HG03378 (cell line): ENCODE measurements around the gene PAPPA.

Source experiments
- ATAC-seq: cut with Tn5 transposase; IDR thresholded peaks from one replicate; pipeline ENCODE4 v1.9.1; 2021; ENCODE audit warnings: mild to moderate bottlenecking, moderate library complexity; ENCODE audit not compliant: unreplicated experiment

The PAPPA gene

GRCh38 chr9:116369706-116370105 is 216.1 kb downstream of the PAPPA start:
- no peak for ATAC-seq

DNA sequence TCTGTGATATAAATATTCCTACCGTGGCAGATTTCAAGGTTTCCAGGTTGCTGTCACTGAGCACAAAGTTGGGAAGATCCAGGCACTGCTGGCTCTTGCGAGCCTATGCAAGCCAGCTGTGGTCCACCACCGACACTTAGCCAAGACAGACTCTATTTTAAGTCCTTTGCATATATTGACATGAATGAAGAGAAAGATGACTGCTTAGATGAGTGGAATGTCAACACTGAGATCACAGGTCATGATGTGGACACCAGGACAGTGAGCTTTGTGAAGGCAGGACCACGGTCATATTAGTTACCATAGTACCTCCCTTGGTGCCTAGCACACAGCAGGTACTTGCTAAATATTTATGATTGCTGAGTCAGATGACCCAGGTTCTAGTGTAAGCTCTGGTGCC is 217.0 kb downstream of the PAPPA start:
- ATAC-seq: no peak

DNA sequence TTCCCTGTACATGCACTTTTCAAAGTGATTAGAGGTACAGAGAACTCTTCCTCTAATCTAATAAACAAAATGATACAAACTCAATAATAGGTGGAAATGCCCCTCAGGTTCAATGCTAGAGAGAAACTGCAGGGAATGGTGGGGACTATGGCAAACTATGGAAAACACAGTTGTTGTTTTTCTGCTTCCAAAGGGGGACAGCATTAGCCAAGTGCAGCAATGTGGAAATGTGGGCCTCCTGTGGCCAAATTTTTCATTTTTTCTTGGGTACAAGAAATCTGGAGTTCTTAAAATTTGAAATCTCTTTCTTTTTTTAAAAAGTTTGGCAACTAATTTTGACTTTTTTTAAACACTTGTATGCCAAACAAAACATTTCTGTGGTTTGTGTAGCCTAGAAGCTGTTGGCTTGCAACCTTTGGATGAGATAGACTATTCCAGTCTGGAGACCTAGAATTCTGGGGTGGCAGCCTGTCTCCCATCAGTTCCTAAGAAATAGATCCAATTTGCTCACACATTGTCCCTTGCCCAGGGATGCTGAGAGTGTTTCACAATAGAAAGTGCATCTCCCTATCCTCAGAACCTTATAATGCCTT is 218.6 kb downstream of the PAPPA start:
- no peak for ATAC-seq

DNA sequence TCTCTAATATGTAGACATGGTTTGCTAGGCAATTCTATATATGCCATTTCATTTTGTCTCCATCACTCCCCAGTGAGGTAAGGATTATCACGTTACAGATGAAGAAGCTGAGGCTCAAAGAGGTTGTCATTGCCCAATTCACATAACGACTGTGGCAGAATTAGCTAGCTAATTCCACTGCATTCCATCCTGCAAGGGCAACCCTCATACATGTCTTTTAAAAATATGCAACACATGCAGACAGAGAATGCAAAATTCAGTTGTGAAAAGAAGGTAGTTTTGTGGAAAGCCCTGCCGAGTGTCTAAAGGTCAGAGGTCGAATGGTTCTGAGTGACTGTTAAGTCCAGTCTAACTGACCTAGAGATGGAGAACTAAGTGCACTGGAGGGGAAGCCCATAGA is 219.2 kb downstream of the PAPPA start:
- ATAC-seq: no peak

GRCh38 chr9:116377179-116377798 is 223.7 kb downstream of the PAPPA start:
- ATAC-seq: no peak

- no peak for ATAC-seq
These were observed 225.3 kb downstream of the PAPPA start for GRCh38 chr9:116378873-116379272.

GRCh38 chr9:116379821-116380220 is 226.2 kb downstream of the PAPPA start:
- ATAC-seq: no peak

DNA sequence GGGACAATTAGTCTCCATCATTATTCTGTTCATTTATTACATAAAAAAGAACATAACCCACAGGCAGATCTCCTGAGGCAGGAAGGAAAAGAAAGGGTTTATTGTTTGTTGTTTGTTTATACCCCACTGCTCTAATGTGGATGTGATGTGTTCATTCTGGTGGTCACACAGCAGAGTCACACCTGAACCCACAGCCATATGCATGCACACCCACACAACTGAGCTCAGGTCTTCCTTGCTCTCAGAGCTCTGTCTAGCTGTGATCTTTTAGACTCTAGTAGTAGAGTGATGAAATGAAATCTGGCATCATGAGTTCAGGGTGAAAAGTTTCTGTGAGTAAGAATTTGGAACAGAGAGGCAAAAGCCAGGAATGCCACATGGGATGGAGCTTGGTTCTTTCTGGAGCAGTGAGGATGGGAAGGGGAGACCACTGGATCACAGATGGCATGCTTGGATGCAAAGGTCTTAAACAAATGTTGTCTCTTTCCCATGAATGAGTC is 227.0 kb downstream of the PAPPA start:
- no peak for ATAC-seq

DNA sequence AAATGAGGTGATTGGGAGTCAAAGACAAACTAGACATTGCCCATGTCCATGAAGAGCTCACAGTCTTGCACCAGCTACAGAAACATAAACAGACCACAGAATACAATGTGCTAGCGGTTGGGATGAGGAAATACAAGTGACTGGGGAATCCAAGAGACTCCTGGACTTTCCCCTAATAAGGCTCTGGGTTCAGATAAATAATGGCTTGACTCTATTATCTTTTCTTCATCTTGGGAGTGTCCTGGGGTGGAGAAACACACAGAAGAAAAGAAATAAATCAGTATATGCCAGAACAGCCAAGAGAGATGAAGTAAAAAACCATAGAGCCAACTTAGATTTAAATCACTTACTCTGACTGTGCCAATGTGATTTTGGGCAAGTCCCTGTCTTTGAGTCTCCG is 227.8 kb downstream of the PAPPA start:
- no peak for ATAC-seq

DNA sequence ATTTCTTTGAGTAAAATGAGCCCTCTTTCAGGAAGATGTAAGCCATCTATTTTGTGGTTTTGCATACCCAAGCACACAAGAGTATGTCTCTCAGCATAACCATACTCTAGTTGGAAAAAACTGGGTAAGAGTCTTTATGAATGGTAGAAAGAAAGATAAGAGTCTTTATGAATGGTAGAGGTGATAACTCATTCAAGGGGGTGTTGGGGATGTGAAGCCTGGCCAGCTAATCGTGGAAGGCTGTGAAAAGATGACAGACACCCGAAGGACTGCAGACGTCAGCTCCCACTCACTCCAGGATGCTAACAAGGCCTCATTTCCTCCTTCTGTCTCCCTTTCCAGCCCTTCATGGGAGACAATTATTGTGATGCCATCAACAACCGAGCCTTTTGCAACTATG is 228.5 kb downstream of the PAPPA start:
- no peak for ATAC-seq

DNA sequence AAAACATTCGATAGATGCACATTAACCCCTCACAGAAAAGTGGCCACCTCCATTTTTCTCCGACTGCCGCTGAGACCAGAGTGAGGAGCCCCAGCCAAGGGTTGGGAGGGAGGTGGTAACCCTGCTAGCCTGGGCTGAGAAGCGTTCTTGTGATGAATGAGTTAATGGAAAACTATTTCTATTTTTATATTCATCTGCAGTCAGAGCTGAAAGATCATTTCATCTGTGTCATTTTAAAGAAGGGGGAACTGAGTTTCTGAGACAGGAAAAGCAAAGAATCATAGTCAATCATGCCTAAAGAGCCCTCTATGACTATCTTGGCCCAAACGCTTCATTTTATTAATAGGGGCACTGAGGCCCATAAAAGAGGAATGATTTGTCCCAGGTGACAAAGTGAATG is 229.5 kb downstream of the PAPPA start:
- no peak for ATAC-seq

DNA sequence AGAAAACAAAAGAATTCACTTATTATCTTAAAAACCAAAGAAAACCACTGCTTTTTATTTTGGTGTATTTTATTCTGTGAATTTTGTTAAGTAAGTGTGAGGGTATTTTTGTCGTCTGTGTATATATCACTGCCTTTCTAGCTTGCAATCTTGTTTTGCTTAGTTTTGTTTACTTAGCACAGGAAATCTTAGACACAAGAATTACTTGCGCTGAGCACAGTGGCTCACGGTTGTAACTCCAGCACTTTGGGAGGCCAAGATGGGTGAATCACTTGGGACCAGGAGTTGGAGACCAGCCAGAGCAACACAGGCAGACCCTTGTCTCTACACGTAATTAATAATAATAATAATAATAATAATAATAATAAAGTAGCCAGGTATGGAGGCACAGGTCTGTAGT is 230.3 kb downstream of the PAPPA start:
- ATAC-seq: no peak

GRCh38 chr9:116387934-116388698 is 234.5 kb downstream of the PAPPA start:
- ATAC-seq: peak; percentile 49

DNA sequence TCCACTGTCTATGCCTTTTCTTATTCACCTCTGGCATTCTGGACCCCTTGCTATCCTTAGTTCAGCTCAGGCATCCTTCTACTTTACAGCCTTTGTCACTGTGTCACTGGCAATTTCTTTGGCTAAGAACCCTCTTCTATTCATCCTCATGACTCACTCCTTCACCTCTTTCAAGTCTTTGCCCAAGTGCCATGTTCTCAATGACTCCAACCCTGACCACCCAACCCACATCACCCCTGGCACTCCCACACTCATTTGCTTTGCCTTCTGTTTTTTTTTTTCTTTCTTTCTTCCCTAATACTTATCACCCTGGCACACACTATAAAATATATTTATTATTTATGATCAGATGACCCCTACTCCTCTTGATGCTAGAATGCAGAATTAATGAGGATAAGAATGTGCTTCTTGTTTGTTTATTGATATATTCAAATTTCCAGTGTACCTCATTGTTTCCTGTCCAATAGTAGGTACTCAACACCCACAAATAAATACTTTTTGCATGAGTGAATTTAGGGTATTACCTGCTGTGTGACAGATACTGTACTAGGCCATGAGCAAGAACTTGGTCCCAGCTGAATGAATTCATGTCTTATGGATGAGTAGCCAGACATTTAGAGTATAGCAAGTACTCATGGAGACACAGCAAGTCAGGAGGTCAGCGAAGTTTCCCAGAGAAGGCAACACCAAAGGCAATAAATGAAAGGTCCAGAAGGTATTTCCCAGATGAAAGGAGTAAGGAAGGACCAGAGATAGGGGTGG is 236.1 kb downstream of the PAPPA start:
- peak; percentile 39 for ATAC-seq

- peak; percentile 79 for ATAC-seq
These were observed 237.0 kb downstream of the PAPPA start for GRCh38 chr9:116390303-116391228.

GRCh38 chr9:116391306-116391900 is 237.8 kb downstream of the PAPPA start:
- no peak for ATAC-seq

GRCh38 chr9:116393198-116393597 is 239.6 kb downstream of the PAPPA start:
- ATAC-seq: no peak

GRCh38 chr9:116394070-116394469 is 240.5 kb downstream of the PAPPA start:
- no peak for ATAC-seq

- ATAC-seq: no peak
These were observed 241.5 kb downstream of the PAPPA start for GRCh38 chr9:116394894-116395698.
